A549 (cell line): Measurements from ENCODE around the gene TBC1D1. TPM values are rescaled to one million over a fixed set of nuclear protein-coding genes. Genes with fewer than 3 reads are reported as not detected.
A peak's percentile ranks its signal among the peaks of the same experiment; 100 is the strongest.

Experiments
- ATAC-seq, 2 experiments: fragments of 200-7000 bp in 1 of 2; fragments of >200 bp in 1 of 2; cut with Nextera tagmentation in 1 of 2; cut with Tn5 transposase in 1 of 2; 3 replicates each; pipeline versions ENCODE4 v1.8.0 to v1.9.1; 2018 to 2020; ENCODE audit warnings: mild to moderate bottlenecking in 1 of 2, moderate library complexity in 1 of 2
- CTCF ChIA-PET: fragments of 300-600 bp; sonication (Branson Sonifier 250); formaldehyde crosslinking; extraction: SDS; loops from one replicate; lab custom pipeline; 2021; ENCODE audit warnings: antibody characterized with exemption, inconsistent platforms; lab: Yijun Ruan, JAX
- POLR2A ChIA-PET: fragments of 350-600 bp; formaldehyde crosslinking; extraction: SDS; loops from one replicate; lab custom pipeline; 2021; ENCODE audit warnings: antibody characterized with exemption, inconsistent platforms; lab: Yijun Ruan, JAX
- DNase-seq, 2 experiments: peaks; one replicate each; pipeline versions ENCODE4 v3.0.0 to v3.0.0-alpha.2; 2011 to 2016; ENCODE audit warnings: low read depth in 1 of 2, low spot score in 1 of 2
- FAIRE-seq: peaks from 2 replicates; lab custom pipeline; 2011; peaks lifted over from hg19 to GRCh38; lab: Jason Lieb, UNC
- H3K27ac ChIP-seq, 2 experiments: fragments of >200 bp; sonication (Bioruptor Twin); formaldehyde crosslinking; 3 replicates each; pipeline ENCODE4 v1.5.1; 2016 to 2017
- H3K4me1 ChIP-seq: fragments of >200 bp; sonication (Bioruptor Twin); formaldehyde crosslinking; 3 replicates; pipeline ENCODE4 v1.6.1; 2016
- H3K4me2 ChIP-seq: fragments of >200 bp; sonication (Bioruptor Twin); formaldehyde crosslinking; 3 replicates; pipeline ENCODE4 v1.6.1; 2016
- H3K4me3 ChIP-seq: fragments of >200 bp; sonication (Bioruptor Twin); formaldehyde crosslinking; 3 replicates; pipeline ENCODE4 v1.5.1; 2016
- H3K9me3 ChIP-seq: fragments of >200 bp; sonication (Bioruptor Twin); formaldehyde crosslinking; 3 replicates; pipeline ENCODE4 v1.6.1; 2016
- GATA3 ChIP-seq: IDR thresholded peaks from 2 replicates; pipeline ENCODE4 v1.6.1; 2012; ENCODE audit warnings: borderline replicate concordance
- HOXB5 ChIP-seq: fragments of 250-450 bp; sonication (Bioruptor Pico); IDR thresholded peaks from 2 replicates; pipeline ENCODE4 v1.5.0; 2020; ENCODE audit warnings: mild to moderate bottlenecking, moderate library complexity
- KDM1A ChIP-seq: fragments of 200-600 bp; sonication (generic); IDR thresholded peaks from 2 replicates; pipeline ENCODE4 v1.6.1; 2016; ENCODE audit warnings: low read depth, mild to moderate bottlenecking
- NR3C1 ChIP-seq: fragments of >200 bp; sonication (Bioruptor Twin); formaldehyde crosslinking; IDR thresholded peaks from 3 replicates; pipeline ENCODE4 v1.6.1; 2017
- POLR2AphosphoS2 ChIP-seq: conservative IDR thresholded peaks from 2 replicates; pipeline ENCODE4 v1.6.1; 2012; ENCODE audit warnings: low read length, improper control_type of control experiment, inconsistent platforms
- RAD21 ChIP-seq, 2 experiments: fragments of >200 bp in 1 of 2; sonication (Bioruptor Twin) in 1 of 2; formaldehyde crosslinking in 1 of 2; IDR thresholded peaks in 1 of 2; conservative IDR thresholded peaks in 1 of 2; 2 replicates in 1 of 2; 3 replicates in 1 of 2; pipeline ENCODE4 v1.6.1; 2012 to 2018; ENCODE audit warnings: inconsistent platforms in 1 of 2
- RFX5 ChIP-seq: fragments of 450-650 bp; IDR thresholded peaks from 2 replicates; pipeline ENCODE4 v1.7.1; 2014; ENCODE audit warnings: antibody characterized with exemption, mild to moderate bottlenecking, moderate library complexity
- SMC3 ChIP-seq: fragments of >200 bp; sonication (Bioruptor Twin); formaldehyde crosslinking; IDR thresholded peaks from 3 replicates; pipeline ENCODE4 v1.6.1; 2018; ENCODE audit warnings: inconsistent platforms
- SREBF2 ChIP-seq: fragments of 450-650 bp; IDR thresholded peaks from 2 replicates; pipeline ENCODE4 v1.6.1; 2014; ENCODE audit warnings: mild to moderate bottlenecking, moderate library complexity
- ZFP36 ChIP-seq: fragments of 450-650 bp; IDR thresholded peaks from 2 replicates; pipeline ENCODE4 v1.6.1; 2014; ENCODE audit warnings: borderline replicate concordance; ENCODE audit not compliant: partially characterized antibody
- WGBS: methylation state at CpG from one replicate; pipeline ENCODE4 v1.1.6; 2017; ENCODE audit errors: missing lambda C conversion rate; 5-methylcytosine and 5-hydroxymethylcytosine counted together
- polyA plus RNA-seq, 4 experiments: library from polyadenylated mRNA; depleted of rRNA in 3 of 4; stranded (reverse); fragments of >200 nt; fragmentation: RNase III in 1 of 4; extraction: RNeasy Plus Mini Kit Qiagen cat#74134 plus additional on column Dnase treatment in 1 of 4; gene quantifications; 2 replicates in 3 of 4; 3 replicates in 1 of 4; pipeline ENCODE4 v1.2.3, GENCODE V29; 2011 to 2017
- TF ChIP-seq, protein P1 (sequence below): fragments of 250-450 bp; sonication (Bioruptor Pico); IDR thresholded peaks from 2 replicates; pipeline ENCODE4 v1.5.0; 2020; ENCODE audit warnings: low read depth, mild to moderate bottlenecking, moderate library complexity
- TF ChIP-seq, protein P2 (sequence below): IDR thresholded peaks from 2 replicates; pipeline ENCODE4 v1.6.1; 2012
- TF ChIP-seq, protein P3 (sequence below): fragments of >200 bp; sonication (Bioruptor Twin); formaldehyde crosslinking; IDR thresholded peaks from 3 replicates; pipeline ENCODE4 v1.6.1; 2016
- TF ChIP-seq, protein P4 (sequence below): IDR thresholded peaks from 2 replicates; pipeline ENCODE4 v1.6.1; 2012
- TF ChIP-seq, protein P5 (sequence below): fragments of 200-600 bp; sonication (generic); IDR thresholded peaks from 2 replicates; pipeline ENCODE4 v1.6.1; 2016; ENCODE audit warnings: antibody characterized with exemption, mild to moderate bottlenecking, moderate library complexity

TBC1D1 gene
- polyA plus RNA-seq, 2 of the 4 experiments (the other 2 are of a cell fraction) = 26.5 to 28.5 TPM

DNA sequence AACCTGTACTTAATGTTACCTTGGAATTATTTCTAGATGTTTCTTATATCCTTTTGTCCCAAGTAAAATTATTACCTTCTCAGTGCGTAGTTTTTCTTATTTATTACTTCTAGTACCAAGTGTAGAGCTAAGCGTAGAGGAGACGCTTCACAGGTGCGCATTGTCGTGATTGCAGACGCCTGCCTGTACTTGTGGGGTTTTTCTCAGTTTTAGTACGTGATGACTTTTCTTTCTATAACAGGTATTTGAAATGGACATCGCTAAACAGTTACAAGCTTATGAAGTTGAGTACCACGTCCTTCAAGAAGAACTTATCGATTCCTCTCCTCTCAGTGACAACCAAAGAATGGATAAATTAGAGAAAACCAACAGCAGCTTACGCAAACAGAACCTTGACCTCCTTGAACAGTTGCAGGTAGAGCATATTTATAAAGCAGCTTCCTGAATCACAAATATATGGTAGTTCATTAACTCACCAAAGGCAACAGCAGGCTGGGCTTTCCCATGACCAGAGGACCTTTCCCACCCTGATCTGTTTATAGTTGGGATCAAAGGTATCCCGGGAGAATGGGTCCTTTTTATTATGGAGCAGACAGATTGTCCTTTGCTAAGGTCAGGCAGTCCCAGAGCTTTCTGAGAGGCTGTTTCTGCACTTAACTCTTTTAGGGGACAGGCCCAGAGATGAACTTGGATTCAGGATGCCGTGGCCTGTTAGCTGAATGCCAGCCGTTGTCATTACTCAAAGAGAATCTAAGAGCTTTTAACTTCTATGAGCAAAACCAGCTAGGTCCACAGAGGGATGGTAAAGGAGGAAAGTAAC is 242.2 kb downstream of the TBC1D1 start:
- peak overlapping the region; percentile 37; the same call in 1 of the 3 replicates for H3K4me2 ChIP-seq
- ATAC-seq (no peak), DNase-seq (peak in 1 of 2 experiments; percentile 14), FAIRE-seq (no peak)
- 77% methylated on average over 14 of the region's 14 CpGs for WGBS
- TF ChIP-seq, protein P1, sequence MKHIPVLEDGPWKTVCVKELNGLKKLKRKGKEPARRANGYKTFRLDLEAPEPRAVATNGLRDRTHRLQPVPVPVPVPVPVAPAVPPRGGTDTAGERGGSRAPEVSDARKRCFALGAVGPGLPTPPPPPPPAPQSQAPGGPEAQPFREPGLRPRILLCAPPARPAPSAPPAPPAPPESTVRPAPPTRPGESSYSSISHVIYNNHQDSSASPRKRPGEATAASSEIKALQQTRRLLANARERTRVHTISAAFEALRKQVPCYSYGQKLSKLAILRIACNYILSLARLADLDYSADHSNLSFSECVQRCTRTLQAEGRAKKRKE = no peak
- TF ChIP-seq, protein P2, sequence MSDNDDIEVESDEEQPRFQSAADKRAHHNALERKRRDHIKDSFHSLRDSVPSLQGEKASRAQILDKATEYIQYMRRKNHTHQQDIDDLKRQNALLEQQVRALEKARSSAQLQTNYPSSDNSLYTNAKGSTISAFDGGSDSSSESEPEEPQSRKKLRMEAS = no peak
- H3K9me3 ChIP-seq = no peaks in the 10 kb centered on the region
- POLR2A ChIA-PET = no interaction called here
- CTCF ChIA-PET = interaction anchor here (0.5 to 1.5 kb wide), 3 partner anchors 33 to 597 kb away, joined by 3 read pairs; no protein-coding TSS in a partner anchor
- no peak overlapping the region; a peak in 1 of 6 replicates for H3K27ac ChIP-seq
- H3K4me3 ChIP-seq = no peak overlapping the region
- H3K4me1 ChIP-seq = peaks cover 15% of the 10 kb centered on the region; the same call in 2 of the 3 replicates

DNA sequence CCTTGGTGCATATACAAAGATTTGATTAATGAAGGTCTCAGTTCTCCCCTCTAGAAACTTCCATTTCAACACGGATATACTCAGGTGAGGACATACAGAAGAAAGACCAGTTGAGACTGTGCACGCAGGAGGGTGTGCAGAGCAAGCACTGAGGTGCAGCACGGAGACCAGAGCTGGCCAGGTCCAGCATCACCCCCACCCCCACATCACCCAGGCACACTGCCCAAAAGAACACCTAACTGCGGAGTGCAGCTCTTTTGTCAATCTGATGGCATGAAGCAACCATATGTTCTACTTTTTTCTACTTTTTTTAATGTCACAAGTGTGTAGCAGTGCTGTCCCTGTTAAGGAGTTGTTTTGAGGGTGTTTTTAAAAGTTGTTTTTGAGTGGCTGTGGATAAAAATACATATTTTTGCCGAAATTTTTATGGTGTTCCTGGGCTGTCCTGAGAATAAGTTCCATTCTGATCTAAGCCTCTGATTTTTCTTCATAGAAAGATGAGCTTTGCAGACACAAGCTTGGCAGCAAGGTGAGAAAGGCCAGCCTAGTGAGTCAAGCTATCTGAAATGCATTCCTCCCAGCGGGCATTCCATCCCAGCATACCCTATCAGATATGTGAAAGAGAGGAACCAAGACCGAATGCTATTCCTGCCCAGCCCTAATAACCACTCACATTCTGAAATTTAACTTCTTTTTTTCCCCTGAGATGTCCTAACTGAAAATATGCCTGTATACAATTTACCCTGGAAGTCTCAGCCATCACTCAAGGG is 243.0 kb downstream of the TBC1D1 start:
- Histone ChIP-seq H3K4me1 (peaks cover 15% of the 10 kb centered on the region; the same call in 2 of the 3 replicates), H3K27ac (peak overlapping the region in 1 of 2 experiments; percentile 10; a peak in 1 of 6 replicates)
- ChIA-PET POLR2A (no interaction called here), CTCF (no interaction called here)
- no peak for ATAC-seq
- no peak for DNase-seq
- TF ChIP-seq POLR2AphosphoS2 = no peak
- TF ChIP-seq, protein P3, sequence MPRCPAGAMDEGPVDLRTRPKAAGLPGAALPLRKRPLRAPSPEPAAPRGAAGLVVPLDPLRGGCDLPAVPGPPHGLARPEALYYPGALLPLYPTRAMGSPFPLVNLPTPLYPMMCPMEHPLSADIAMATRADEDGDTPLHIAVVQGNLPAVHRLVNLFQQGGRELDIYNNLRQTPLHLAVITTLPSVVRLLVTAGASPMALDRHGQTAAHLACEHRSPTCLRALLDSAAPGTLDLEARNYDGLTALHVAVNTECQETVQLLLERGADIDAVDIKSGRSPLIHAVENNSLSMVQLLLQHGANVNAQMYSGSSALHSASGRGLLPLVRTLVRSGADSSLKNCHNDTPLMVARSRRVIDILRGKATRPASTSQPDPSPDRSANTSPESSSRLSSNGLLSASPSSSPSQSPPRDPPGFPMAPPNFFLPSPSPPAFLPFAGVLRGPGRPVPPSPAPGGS = no peak
- TF ChIP-seq, protein P4, sequence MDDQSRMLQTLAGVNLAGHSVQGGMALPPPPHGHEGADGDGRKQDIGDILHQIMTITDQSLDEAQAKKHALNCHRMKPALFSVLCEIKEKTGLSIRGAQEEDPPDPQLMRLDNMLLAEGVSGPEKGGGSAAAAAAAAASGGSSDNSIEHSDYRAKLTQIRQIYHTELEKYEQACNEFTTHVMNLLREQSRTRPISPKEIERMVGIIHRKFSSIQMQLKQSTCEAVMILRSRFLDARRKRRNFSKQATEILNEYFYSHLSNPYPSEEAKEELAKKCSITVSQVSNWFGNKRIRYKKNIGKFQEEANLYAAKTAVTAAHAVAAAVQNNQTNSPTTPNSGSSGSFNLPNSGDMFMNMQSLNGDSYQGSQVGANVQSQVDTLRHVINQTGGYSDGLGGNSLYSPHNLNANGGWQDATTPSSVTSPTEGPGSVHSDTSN = no peak
- no peak for TF ChIP-seq ZFP36
- TF ChIP-seq, protein P2 = no peak
- TF ChIP-seq SMC3 = no peak
- no peak for TF ChIP-seq GATA3
- no peak for TF ChIP-seq HOXB5
- no peak for TF ChIP-seq NR3C1
- TF ChIP-seq KDM1A = no peak
- TF ChIP-seq, protein P5, sequence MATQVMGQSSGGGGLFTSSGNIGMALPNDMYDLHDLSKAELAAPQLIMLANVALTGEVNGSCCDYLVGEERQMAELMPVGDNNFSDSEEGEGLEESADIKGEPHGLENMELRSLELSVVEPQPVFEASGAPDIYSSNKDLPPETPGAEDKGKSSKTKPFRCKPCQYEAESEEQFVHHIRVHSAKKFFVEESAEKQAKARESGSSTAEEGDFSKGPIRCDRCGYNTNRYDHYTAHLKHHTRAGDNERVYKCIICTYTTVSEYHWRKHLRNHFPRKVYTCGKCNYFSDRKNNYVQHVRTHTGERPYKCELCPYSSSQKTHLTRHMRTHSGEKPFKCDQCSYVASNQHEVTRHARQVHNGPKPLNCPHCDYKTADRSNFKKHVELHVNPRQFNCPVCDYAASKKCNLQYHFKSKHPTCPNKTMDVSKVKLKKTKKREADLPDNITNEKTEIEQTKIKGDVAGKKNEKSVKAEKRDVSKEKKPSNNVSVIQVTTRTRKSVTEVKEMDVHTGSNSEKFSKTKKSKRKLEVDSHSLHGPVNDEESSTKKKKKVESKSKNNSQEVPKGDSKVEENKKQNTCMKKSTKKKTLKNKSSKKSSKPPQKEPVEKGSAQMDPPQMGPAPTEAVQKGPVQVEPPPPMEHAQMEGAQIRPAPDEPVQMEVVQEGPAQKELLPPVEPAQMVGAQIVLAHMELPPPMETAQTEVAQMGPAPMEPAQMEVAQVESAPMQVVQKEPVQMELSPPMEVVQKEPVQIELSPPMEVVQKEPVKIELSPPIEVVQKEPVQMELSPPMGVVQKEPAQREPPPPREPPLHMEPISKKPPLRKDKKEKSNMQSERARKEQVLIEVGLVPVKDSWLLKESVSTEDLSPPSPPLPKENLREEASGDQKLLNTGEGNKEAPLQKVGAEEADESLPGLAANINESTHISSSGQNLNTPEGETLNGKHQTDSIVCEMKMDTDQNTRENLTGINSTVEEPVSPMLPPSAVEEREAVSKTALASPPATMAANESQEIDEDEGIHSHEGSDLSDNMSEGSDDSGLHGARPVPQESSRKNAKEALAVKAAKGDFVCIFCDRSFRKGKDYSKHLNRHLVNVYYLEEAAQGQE = no peak
- no peak for TF ChIP-seq RAD21 (conservative IDR thresholded peaks at IDR 0.05 in 1 of 2, IDR thresholded peaks at IDR 0.05 in 1 of 2)
- TF ChIP-seq, protein P1 = no peak
- no peak for TF ChIP-seq RFX5
- TF ChIP-seq SREBF2 = no peak
- TF ChIP-seq, all 56 proteins: peak for 0
- FAIRE-seq = no peak
- WGBS = 88% methylated on average over 7 of the region's 7 CpGs
- no peak overlapping the region for H3K4me2 ChIP-seq
- no peaks in the 10 kb centered on the region for H3K9me3 ChIP-seq
- H3K4me3 ChIP-seq = no peak overlapping the region
